Measurements from ENCODE around the gene ZBTB48. TPM values are rescaled to one million over a fixed set of nuclear protein-coding genes. Genes with fewer than 3 reads are reported as not detected.
A peak's percentile ranks its signal among the peaks of the same experiment; 100 is the strongest.

The ZBTB48 gene
- total and polyA plus RNA-seq, 7 donors = 14.4 to 31.3 (median 17.6) TPM

- WGBS, 2 donors = 81 to 85% methylated on average over 24 of the region's 24 CpGs
- peak overlapping the region in 3 of 4 donors; percentile 32 to 62 (median 62) for H3K27ac ChIP-seq
- peaks cover 0 to 53% (median 47%) of the 10 kb centered on the region in 4 donors for H3K4me1 ChIP-seq
- H3K9me3 ChIP-seq = no peaks in the 10 kb centered on the region
- DNase-seq = no peak
- TF ChIP-seq POLR2A (IDR thresholded peaks at IDR 0.05) = no peak
- no peak for TF ChIP-seq EP300 (IDR thresholded peaks at IDR 0.05)
- TF ChIP-seq POLR2AphosphoS5 (IDR thresholded peaks at IDR 0.05) = peak in 1 of 4 donors; percentile 10
- TF ChIP-seq CTCF (IDR thresholded peaks at IDR 0.05) = no peak
- H3K27me3 ChIP-seq = no peaks in the 10 kb centered on the region
- peaks cover 30 to 64% (median 53%) of the 10 kb centered on the region in 4 donors for H3K36me3 ChIP-seq
- intact Hi-C loops (cut with DNase I) = no loop called here
- H3K4me3 ChIP-seq = no peak overlapping the region
Observed at GRCh38 chr1:6588893-6589520, 9.2 kb downstream of the ZBTB48 start.

- no peaks in the 10 kb centered on the region for H3K9me3 ChIP-seq
- H3K27me3 ChIP-seq = no peaks in the 10 kb centered on the region
- TF ChIP-seq POLR2A (IDR thresholded peaks at IDR 0.05) = no peak
- TF ChIP-seq EP300 (IDR thresholded peaks at IDR 0.05) = no peak
- TF ChIP-seq CTCF (IDR thresholded peaks at IDR 0.05) = no peak
- TF ChIP-seq POLR2AphosphoS5 (IDR thresholded peaks at IDR 0.05) = no peak
- 89 to 92% methylated on average over 7 of the region's 7 CpGs for WGBS, 2 donors
- H3K4me3 ChIP-seq = no peak overlapping the region
- H3K4me1 ChIP-seq = peaks cover 0 to 53% (median 47%) of the 10 kb centered on the region in 4 donors
- intact Hi-C loops (cut with DNase I) = no loop called here
- H3K36me3 ChIP-seq = peaks cover 38 to 74% (median 64%) of the 10 kb centered on the region in 4 donors
- DNase-seq = no peak
- no peak overlapping the region for H3K27ac ChIP-seq
Observed at GRCh38 chr1:6590046-6590445, 10.3 kb downstream of the ZBTB48 start.

- peaks cover 0 to 60% (median 55%) of the 10 kb centered on the region in 4 donors for H3K4me1 ChIP-seq
- peak overlapping the region; percentile 4 to 40 (median 31) for H3K27ac ChIP-seq
- TF ChIP-seq EP300 (IDR thresholded peaks at IDR 0.05) = no peak
- TF ChIP-seq POLR2A (IDR thresholded peaks at IDR 0.05) = no peak
- TF ChIP-seq POLR2AphosphoS5 (IDR thresholded peaks at IDR 0.05) = no peak
- TF ChIP-seq CTCF (IDR thresholded peaks at IDR 0.05) = no peak
- 65 to 86% methylated on average over 13 of the region's 13 CpGs for WGBS, 2 donors
- peaks cover 48 to 86% (median 73%) of the 10 kb centered on the region in 4 donors for H3K36me3 ChIP-seq
- intact Hi-C loops (cut with DNase I) = no loop called here
- no peaks in the 10 kb centered on the region for H3K9me3 ChIP-seq
- no peak overlapping the region for H3K4me3 ChIP-seq
- H3K27me3 ChIP-seq = no peaks in the 10 kb centered on the region
- no peak for DNase-seq
Observed at GRCh38 chr1:6591222-6591621, 11.4 kb downstream of the ZBTB48 start.

GRCh38 chr1:6591644-6592043 lies 11.8 kb downstream of the ZBTB48 start:
- no peak overlapping the region for H3K4me3 ChIP-seq
- H3K27ac ChIP-seq = peak overlapping the region; percentile 4 to 40 (median 31)
- H3K9me3 ChIP-seq = no peaks in the 10 kb centered on the region
- intact Hi-C loops (cut with DNase I) = no loop called here
- H3K27me3 ChIP-seq = no peaks in the 10 kb centered on the region
- peaks cover 0 to 60% (median 55%) of the 10 kb centered on the region in 4 donors for H3K4me1 ChIP-seq
- peaks cover 50 to 90% (median 76%) of the 10 kb centered on the region in 4 donors for H3K36me3 ChIP-seq
- no peak for DNase-seq
- TF ChIP-seq CTCF (IDR thresholded peaks at IDR 0.05) (no peak), EP300 (IDR thresholded peaks at IDR 0.05) (no peak), POLR2AphosphoS5 (IDR thresholded peaks at IDR 0.05) (no peak), POLR2A (IDR thresholded peaks at IDR 0.05) (no peak)
- WGBS, 2 donors = 90 to 92% methylated on average over 6 of the region's 6 CpGs

All from sigmoid colon (tissue), 7 donors.